ENCODE measurements around the gene PMF1. TPM values are rescaled to one million over a fixed set of nuclear protein-coding genes. Genes with fewer than 3 reads are reported as not detected.

PMF1 gene
- total and polyA plus RNA-seq, 8 donors = 15.8 to 79.7 (median 23.6) TPM

DNA sequence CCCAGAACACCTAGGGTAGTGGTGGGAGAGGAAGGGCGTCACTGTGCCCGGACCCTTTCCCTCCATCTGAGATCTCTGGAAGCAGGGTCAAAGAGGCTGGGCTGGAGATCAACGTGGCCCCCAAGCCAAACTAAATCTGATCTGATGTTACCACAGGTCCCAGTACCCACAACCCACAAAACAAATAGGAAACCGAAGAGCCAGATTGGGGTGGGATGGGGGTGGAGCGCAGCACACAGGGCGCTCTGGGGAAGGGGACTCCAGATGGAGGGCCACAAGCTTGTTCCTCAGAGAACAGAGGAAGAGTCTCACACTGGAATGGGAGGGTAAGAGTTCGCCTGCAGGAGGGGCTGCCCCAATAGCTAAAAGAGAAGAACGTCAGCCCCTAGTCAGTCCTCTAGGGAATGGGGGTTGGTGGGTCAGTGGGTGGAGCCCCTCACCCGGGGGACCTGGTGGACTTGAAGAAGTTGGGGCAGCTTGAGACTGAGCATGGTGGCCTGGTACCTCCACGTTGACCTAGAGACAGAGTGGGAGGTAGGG, 33.5 kb downstream of the PMF1 start:
- Histone ChIP-seq H3K4me3 (peak overlapping the region in 2 of 4 donors; percentile 36 to 45), H3K36me3 (peaks cover 0 to 14% (median 0%) of the 10 kb centered on the region in 3 donors), H3K27me3 (no peaks in the 10 kb centered on the region), H3K27ac (no peak overlapping the region), H3K4me1 (peaks cover 3 to 6% (median 6%) of the 10 kb centered on the region in 3 donors), H3K9me3 (no peaks in the 10 kb centered on the region)
- TF ChIP-seq, protein P1, sequence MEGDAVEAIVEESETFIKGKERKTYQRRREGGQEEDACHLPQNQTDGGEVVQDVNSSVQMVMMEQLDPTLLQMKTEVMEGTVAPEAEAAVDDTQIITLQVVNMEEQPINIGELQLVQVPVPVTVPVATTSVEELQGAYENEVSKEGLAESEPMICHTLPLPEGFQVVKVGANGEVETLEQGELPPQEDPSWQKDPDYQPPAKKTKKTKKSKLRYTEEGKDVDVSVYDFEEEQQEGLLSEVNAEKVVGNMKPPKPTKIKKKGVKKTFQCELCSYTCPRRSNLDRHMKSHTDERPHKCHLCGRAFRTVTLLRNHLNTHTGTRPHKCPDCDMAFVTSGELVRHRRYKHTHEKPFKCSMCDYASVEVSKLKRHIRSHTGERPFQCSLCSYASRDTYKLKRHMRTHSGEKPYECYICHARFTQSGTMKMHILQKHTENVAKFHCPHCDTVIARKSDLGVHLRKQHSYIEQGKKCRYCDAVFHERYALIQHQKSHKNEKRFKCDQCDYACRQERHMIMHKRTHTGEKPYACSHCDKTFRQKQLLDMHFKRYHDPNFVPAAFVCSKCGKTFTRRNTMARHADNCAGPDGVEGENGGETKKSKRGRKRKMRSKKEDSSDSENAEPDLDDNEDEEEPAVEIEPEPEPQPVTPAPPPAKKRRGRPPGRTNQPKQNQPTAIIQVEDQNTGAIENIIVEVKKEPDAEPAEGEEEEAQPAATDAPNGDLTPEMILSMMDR (IDR thresholded peaks at IDR 0.05) = no peak
- ATAC-seq (no peak), FAIRE-seq (no peak), DNase-seq (no peak)
- intact Hi-C loops (cut with DNase I) = no loop called here
- WGBS, 2 donors = 53 to 69% methylated on average over 10 of the region's 10 CpGs

DNA sequence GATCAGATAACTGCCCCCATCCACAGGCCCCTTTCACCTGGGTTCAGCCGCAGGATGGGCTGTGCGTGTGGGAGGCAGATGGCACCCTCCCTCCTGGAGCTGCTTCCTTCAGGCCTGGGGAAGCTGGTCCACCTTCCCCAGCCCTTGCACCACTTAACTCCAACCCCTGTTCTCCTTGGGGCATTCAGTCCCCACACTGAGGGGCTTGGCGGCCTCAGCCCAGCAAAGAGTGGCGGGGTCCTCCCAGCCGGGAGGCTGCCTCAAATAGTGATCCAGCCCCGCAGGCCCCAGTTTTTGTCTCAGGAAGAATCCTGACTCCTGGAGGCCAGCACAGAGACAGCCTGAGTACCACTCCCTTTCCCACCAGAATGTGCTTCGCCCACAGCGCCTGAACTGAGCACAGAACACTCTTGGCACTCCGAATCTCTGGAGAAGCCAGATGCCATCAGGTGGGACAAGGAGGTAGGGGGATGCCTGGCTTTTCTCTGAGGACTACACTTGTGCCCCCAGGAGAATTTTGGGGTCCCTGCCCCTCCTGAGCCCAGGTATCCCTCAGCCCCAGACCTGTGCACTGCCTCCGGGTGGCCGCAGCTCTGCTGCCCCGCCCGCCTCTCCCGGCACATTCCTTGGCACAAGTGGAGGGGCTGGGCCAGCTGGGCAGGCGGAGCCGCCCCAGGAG, 34.1 kb downstream of the PMF1 start:
- TF ChIP-seq, protein P1 (IDR thresholded peaks at IDR 0.05) = no peak
- ATAC-seq = peak in 3 of 4 donors; percentile 22 to 37 (median 24)
- peak in 1 of 6 donors; percentile 28 for DNase-seq
- Histone ChIP-seq H3K4me3 (no peak overlapping the region), H3K27me3 (no peaks in the 10 kb centered on the region), H3K36me3 (peaks cover 0 to 20% (median 0%) of the 10 kb centered on the region in 3 donors), H3K27ac (no peak overlapping the region), H3K9me3 (no peaks in the 10 kb centered on the region), H3K4me1 (peaks cover 3 to 6% (median 6%) of the 10 kb centered on the region in 3 donors)
- intact Hi-C loops (cut with DNase I) = no loop called here
- no peak for FAIRE-seq
- 42 to 47% methylated on average over 16 of the region's 16 CpGs for WGBS, 2 donors

DNA sequence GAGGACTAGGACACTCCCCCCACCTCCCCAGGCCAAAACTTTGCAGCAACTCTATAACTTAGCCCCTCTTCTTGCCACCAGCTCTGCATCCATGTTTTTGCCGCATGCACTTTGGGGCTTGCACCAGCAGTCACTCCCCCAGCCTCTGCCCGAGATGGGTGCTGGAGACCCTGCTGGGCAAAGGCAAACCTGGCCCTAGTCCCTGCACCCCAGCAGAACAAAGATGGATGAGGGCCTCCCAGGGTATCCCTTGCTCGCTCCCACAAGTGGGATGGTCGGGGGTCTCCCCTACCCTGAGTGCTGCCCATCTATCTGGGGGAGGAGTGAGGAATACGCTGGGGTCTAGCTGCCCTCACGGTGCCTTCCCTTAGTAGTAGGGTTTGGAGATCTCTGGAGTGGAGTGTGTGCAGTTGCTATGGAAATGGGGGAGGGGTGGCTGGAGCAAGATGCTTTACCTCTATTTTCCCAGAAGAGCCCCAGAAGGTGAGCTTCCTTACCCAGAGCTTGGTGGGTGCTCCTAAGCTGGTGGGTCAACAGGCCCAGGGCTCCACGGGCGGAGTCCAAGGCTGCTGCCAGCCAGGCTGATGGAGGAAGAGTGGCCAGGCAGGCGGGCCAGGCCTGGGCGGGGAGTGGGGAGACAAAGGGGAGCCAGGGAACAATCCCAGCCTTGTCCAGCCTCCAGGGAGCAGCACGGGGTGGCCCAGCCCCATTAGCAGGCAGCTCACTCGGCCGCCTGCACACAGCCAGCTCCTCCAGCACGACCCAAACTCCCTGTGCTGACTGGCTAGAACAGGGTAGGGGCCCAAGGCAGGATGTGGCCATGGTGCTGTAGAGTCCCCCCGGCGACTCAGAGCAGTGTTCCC, 34.9 kb downstream of the PMF1 start, which contains the start of gene PAQR6:
Gene PAQR6 (minus strand): TSS at position 597 of the 863 bp plus-strand sequence. CDS start 1,325 bp downstream, outside the sequence.
- TF ChIP-seq, protein P1 (IDR thresholded peaks at IDR 0.05) = no peak
- ATAC-seq (peak; percentile 12 to 56 (median 37)), FAIRE-seq (no peak), DNase-seq (peak in 2 of 6 donors; percentile 26 to 35)
- Histone ChIP-seq H3K36me3 (peaks cover 2 to 28% (median 6%) of the 10 kb centered on the region in 3 donors), H3K27ac (no peak within 1 kb of the TSS), H3K4me1 (peaks cover 3 to 6% (median 6%) of the 10 kb centered on the region in 3 donors), H3K27me3 (no peaks in the 10 kb centered on the region), H3K9me3 (no peaks in the 10 kb centered on the region), H3K4me3 (no peak within 1 kb of the TSS)
- intact Hi-C loops (cut with DNase I) = no loop called here
- 26 to 30% methylated on average over 12 to 16 of the region's 16 CpGs for WGBS, 2 donors

DNA sequence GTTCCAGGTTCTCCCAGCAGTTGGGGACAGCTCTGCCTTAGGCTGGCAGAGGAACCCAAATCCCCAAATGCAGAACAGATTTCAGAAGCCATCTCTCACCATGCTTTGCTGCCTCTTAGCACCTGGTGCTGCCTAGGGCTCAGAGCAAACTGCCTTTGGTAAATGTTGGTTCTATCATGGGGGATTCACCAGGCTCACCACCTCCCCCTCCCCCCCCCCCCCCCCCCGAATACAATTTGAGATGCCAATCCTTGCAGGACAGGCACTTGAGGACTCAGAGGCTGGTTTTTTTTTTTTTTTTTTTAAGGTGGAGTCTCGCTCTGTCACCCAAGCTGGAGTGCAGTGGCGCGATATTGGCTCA, 35.5 kb downstream of the PMF1 start:
- no peak for FAIRE-seq
- DNase-seq = no peak
- TF ChIP-seq, protein P1 (IDR thresholded peaks at IDR 0.05) = no peak
- Histone ChIP-seq H3K4me1 (peaks cover 3 to 6% (median 6%) of the 10 kb centered on the region in 3 donors), H3K9me3 (no peaks in the 10 kb centered on the region), H3K27me3 (no peaks in the 10 kb centered on the region), H3K4me3 (no peak overlapping the region), H3K36me3 (peaks cover 2 to 34% (median 9%) of the 10 kb centered on the region in 3 donors), H3K27ac (no peak overlapping the region)
- intact Hi-C loops (cut with DNase I) = no loop called here
- WGBS, 2 donors = 68% methylated on average over 4 of the region's 4 CpGs; no CpG with 5 or more reads in 1 of the 2 donors
- ATAC-seq = no peak

Measured in pancreas (tissue), 10 donors.